ENCODE measurements around the gene PEX11B. TPM values are rescaled to one million over a fixed set of nuclear protein-coding genes. Genes with fewer than 3 reads are reported as not detected.
"Not testable (repeated sequence)": the region's sequence is repeated elsewhere in the genome, so short reads cannot be mapped to it uniquely, and the experiment has no call there.

PEX11B gene
- total RNA-seq, 2 donors from 2014 or later = 28.2 to 31.1 TPM

GRCh38 chr1:145927063-145927886 is 8.8 kb upstream of the PEX11B start, which contains the start of gene RBM8A:
RBM8A (minus strand) TSS chr1:145927484; CDS start chr1:145927426, 58 bp downstream.
- Histone ChIP-seq H3K9ac (ENCODE audit: low read depth in 2 of 2, low read length in 2 of 2) (peak within 1 kb of the TSS; percentile 77 to 97), H3K9me3 (no peaks in the 10 kb centered on the region), H3K4me1 (peaks cover 8% of the 10 kb centered on the region), H3K36me3 (no peaks in the 10 kb centered on the region), H3K27me3 (no peaks in the 10 kb centered on the region), H3K4me3 (peak within 1 kb of the TSS; percentile 75), H3K27ac (peak within 1 kb of the TSS; percentile 89)
- peak; percentile 65 for TF ChIP-seq CTCF (IDR thresholded peaks at IDR 0.05)
- intact Hi-C loops (cut with DNase I) = no loop called here
- peak; percentile 96 for DNase-seq

DNA sequence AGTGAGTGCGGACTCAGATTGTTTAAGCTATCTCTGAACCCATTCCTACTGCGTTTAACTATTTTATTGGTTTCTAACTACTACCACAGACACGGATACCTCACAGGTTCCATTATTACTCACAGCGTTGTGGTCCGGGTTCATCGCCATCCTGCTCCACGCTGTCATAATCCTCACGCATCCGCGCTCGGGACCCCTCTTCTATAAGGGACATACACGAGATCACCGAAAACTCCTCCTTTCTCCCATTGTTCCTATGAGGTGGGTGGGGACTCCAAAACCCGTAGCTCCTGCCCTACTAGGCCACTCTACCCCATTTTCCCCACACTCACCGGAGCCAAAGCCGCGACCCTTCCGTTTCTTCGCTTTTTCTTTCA is 8.2 kb upstream of the PEX11B start:
- Histone ChIP-seq H3K4me1 (peaks cover 8% of the 10 kb centered on the region), H3K9me3 (no peaks in the 10 kb centered on the region), H3K27me3 (no peaks in the 10 kb centered on the region), H3K4me3 (peak overlapping the region; percentile 75), H3K27ac (peak overlapping the region; percentile 89), H3K36me3 (no peaks in the 10 kb centered on the region), H3K9ac (ENCODE audit: low read depth in 2 of 2, low read length in 2 of 2) (peak overlapping the region; percentile 77 to 97)
- TF ChIP-seq CTCF (IDR thresholded peaks at IDR 0.05) = no peak
- intact Hi-C loops (cut with DNase I) = no loop called here
- DNase-seq = no peak

GRCh38 chr1:145922266-145922665 is 3.7 kb upstream of the PEX11B start:
- no peak for TF ChIP-seq CTCF (IDR thresholded peaks at IDR 0.05)
- Histone ChIP-seq H3K27me3 (no peaks in the 10 kb centered on the region), H3K9me3 (no peaks in the 10 kb centered on the region), H3K27ac (no peak overlapping the region), H3K4me1 (peaks cover 14% of the 10 kb centered on the region), H3K36me3 (no peaks in the 10 kb centered on the region), H3K4me3 (no peak overlapping the region), H3K9ac (ENCODE audit: low read depth in 2 of 2, low read length in 2 of 2) (no peak overlapping the region)
- no peak for DNase-seq
- intact Hi-C loops (cut with DNase I) = no loop called here

- H3K27ac ChIP-seq; H3K9me3 ChIP-seq; H3K4me1 ChIP-seq; DNase-seq; H3K9ac ChIP-seq (ENCODE audit: low read depth in 2 of 2, low read length in 2 of 2); H3K27me3 ChIP-seq; H3K36me3 ChIP-seq; H3K4me3 ChIP-seq; intact Hi-C loops (cut with DNase I): not testable (repeated sequence)
Measured at GRCh38 chr1:145920297-145920696, 1.8 kb upstream of the PEX11B start.

- intact Hi-C loops (cut with DNase I) = loop anchor here (5.0 to 10.0 kb wide), 2 partner anchors 38 to 74 kb away; partner anchors contain the start of genes LIX1L and NUDT17
- peak overlapping the region; percentile 84 for H3K27ac ChIP-seq
- DNase-seq = peak; percentile 79
- H3K36me3 ChIP-seq = no peaks in the 10 kb centered on the region
- peak overlapping the region; percentile 80 to 95 for H3K9ac ChIP-seq (ENCODE audit: low read depth in 2 of 2, low read length in 2 of 2)
- peaks cover 6% of the 10 kb centered on the region for H3K4me1 ChIP-seq
- no peaks in the 10 kb centered on the region for H3K27me3 ChIP-seq
- no peaks in the 10 kb centered on the region for H3K9me3 ChIP-seq
- H3K4me3 ChIP-seq = peak overlapping the region; percentile 77
- TF ChIP-seq CTCF (IDR thresholded peaks at IDR 0.05) = no peak
Measured at GRCh38 chr1:145918992-145919939, 749 bp upstream of the PEX11B start.

Measured in colonic mucosa (tissue), 4 donors.